Mesendoderm (in vitro differentiated cells): Measurements from ENCODE around the gene HOXB1.

Source experiments
- DNase-seq: peaks from one replicate; pipeline ENCODE4 v3.0.0; 2013
- H2AK5ac ChIP-seq: 2 replicates; pipeline ENCODE4 v1.6.1; 2013; ENCODE audit warnings: low read length, inconsistent platforms
- H2BK120ac ChIP-seq: 2 replicates; pipeline ENCODE4 v1.6.1; 2013; ENCODE audit warnings: low read depth, mild to moderate bottlenecking, low read length, moderate library complexity, mixed read lengths
- H2BK15ac ChIP-seq: replicated peaks from 2 replicates; pipeline ENCODE4 v1.6.1; 2013; ENCODE audit warnings: low read depth, mild to moderate bottlenecking, moderate library complexity
- H2BK5ac ChIP-seq: 2 replicates; pipeline ENCODE4 v1.6.1; 2013; ENCODE audit warnings: low read length, inconsistent platforms
- H3K18ac ChIP-seq: 2 replicates; pipeline ENCODE4 v1.6.1; 2013; ENCODE audit warnings: mild to moderate bottlenecking, low read length, mixed read lengths
- H3K23ac ChIP-seq: one replicate; pipeline ENCODE4 v1.6.1; 2013; ENCODE audit warnings: low read length
- H3K27ac ChIP-seq: 2 replicates; pipeline ENCODE4 v1.5.1; 2013; ENCODE audit warnings: low read depth, mild to moderate bottlenecking, inconsistent platforms, low read length, moderate library complexity
- H3K27me3 ChIP-seq: 2 replicates; pipeline ENCODE4 v1.6.1; 2013; ENCODE audit warnings: low read length, control low read depth, mild to moderate bottlenecking, inconsistent platforms; ENCODE audit not compliant: insufficient read depth, poor library complexity
- H3K36me3 ChIP-seq: 2 replicates; pipeline ENCODE4 v1.6.1; 2013; ENCODE audit warnings: low read length, inconsistent platforms; ENCODE audit not compliant: control insufficient read depth, insufficient read depth
- H3K4ac ChIP-seq: one replicate; pipeline ENCODE4 v1.6.1; 2013; ENCODE audit warnings: low read depth, mild to moderate bottlenecking, low read length, moderate library complexity
- H3K4me1 ChIP-seq: 2 replicates; pipeline ENCODE4 v1.6.1; 2013; ENCODE audit warnings: low read depth, low read length, inconsistent platforms; ENCODE audit not compliant: control insufficient read depth
- H3K4me2 ChIP-seq: 2 replicates; pipeline ENCODE4 v1.6.1; 2013; ENCODE audit warnings: low read length
- H3K4me3 ChIP-seq: 2 replicates; pipeline ENCODE4 v1.5.1; 2013; ENCODE audit warnings: mild to moderate bottlenecking, low read length
- H3K56ac ChIP-seq: one replicate; pipeline ENCODE4 v1.6.1; 2013; ENCODE audit warnings: low read length
- H3K79me1 ChIP-seq: 2 replicates; pipeline ENCODE4 v1.6.1; 2013; ENCODE audit warnings: low read length, inconsistent platforms
- H3K79me2 ChIP-seq: 2 replicates; pipeline ENCODE4 v1.6.1; 2013; ENCODE audit warnings: mild to moderate bottlenecking, low read length; ENCODE audit not compliant: control insufficient read depth, insufficient read depth
- H3K9ac ChIP-seq: 2 replicates; pipeline ENCODE4 v1.6.1; 2013; ENCODE audit warnings: low read length, inconsistent platforms
- H4K5ac ChIP-seq: one replicate; pipeline ENCODE4 v1.6.1; 2013; ENCODE audit warnings: low read length
- H4K8ac ChIP-seq: one replicate; pipeline ENCODE4 v1.6.1; 2013; ENCODE audit warnings: low read depth, mild to moderate bottlenecking, control low read depth, low read length, moderate library complexity
- WGBS: extraction: QIAGEN DNeasy Blood & Tissue Kit; methylation state at CpG from one replicate; pipeline ENCODE4 v1.1.7; 2013; ENCODE audit warnings: low lambda C conversion rate, missing lambda C conversion rate; ENCODE audit not compliant: insufficient coverage; ENCODE audit errors: extremely low coverage; 5-methylcytosine and 5-hydroxymethylcytosine counted together

Gene HOXB1

DNA sequence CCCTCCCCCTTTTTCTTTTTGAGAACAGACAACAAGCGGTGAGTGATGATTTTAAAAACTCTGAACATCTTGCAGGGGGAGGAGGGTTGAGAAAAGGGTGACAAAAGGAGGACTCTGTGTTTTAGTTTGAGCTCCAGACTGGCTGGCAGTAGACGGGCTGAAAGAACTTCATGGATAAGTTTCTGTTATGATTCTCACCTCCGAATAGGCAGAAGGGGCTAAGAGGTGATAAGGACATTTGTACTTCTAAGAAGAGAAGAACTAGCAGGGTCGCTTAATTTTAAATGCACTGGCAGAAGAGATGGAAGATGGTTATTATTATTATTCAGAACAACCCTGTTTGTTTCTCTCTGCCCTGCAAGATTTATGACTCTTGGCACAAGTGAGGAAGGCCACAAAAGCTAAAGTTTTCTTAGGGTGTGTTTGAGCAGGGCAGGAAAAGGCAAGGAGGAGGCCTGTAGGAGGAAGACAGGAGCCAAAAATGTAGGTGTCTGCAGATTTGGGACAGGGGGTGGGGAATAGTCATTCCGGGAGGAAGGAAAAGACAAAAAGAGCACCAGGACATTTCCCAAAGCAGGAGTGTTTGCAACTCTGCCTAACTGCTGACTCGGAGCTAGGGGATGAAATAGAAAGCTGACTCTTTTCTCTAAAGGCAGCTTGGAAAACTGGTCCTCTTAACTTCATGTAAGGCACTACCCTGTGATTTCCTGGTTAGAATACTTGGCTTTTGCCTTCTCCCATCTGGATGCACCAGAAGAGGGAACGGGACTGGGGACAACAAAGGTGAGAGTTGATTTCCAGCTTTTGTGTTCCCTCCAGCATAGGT, 26.0 kb upstream of the HOXB1 start:
- Histone ChIP-seq H3K27ac (no peak overlapping the region), H3K56ac (no peak overlapping the region), H3K27me3 (peaks cover 85% of the 10 kb centered on the region), H3K79me2 (no peaks in the 10 kb centered on the region), H2AK5ac (no peak overlapping the region), H4K5ac (no peak overlapping the region), H2BK120ac (no peak overlapping the region), H4K8ac (no peak overlapping the region), H3K18ac (no peak overlapping the region), H3K4me1 (no peaks in the 10 kb centered on the region), H2BK5ac (no peak overlapping the region), H3K4me3 (no peak overlapping the region), H3K9ac (no peak overlapping the region), H3K4ac (no peak overlapping the region), H3K23ac (no peak overlapping the region), H3K4me2 (no peak overlapping the region), H3K79me1 (no peaks in the 10 kb centered on the region), H3K36me3 (no peaks in the 10 kb centered on the region), H2BK15ac (no peak overlapping the region)
- no peak for DNase-seq
- WGBS, result no CpG with 5 or more reads among the region's 7 CpGs

DNA sequence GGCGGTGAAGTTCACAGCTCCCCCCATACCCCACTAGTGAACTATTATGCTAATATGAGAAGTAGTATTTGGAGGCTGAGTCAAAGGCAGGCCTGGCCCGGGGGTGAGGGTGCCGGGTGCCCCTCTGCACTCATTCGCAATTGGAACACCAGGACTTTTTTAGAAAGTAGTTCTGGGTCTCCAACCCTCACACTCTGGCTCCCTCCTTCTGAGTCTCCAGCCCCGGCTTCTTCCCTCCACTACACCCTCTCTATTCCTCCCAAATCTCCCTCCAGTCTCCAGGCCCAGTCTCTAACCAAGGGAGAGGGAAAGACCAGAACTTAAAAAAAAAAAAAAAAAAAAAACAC, 25.4 kb upstream of the HOXB1 start:
- Histone ChIP-seq H2AK5ac (no peak overlapping the region), H3K79me1 (no peaks in the 10 kb centered on the region), H2BK120ac (no peak overlapping the region), H3K27ac (no peak overlapping the region), H3K4me2 (no peak overlapping the region), H3K27me3 (peaks cover 85% of the 10 kb centered on the region), H4K8ac (no peak overlapping the region), H2BK5ac (no peak overlapping the region), H3K4ac (no peak overlapping the region), H4K5ac (no peak overlapping the region), H3K4me3 (no peak overlapping the region), H3K36me3 (no peaks in the 10 kb centered on the region), H3K23ac (no peak overlapping the region), H3K9ac (no peak overlapping the region), H3K4me1 (no peaks in the 10 kb centered on the region), H3K56ac (no peak overlapping the region), H2BK15ac (no peak overlapping the region), H3K18ac (no peak overlapping the region), H3K79me2 (no peaks in the 10 kb centered on the region)
- no CpG with 5 or more reads among the region's 5 CpGs for WGBS
- DNase-seq, result no peak

- H3K23ac ChIP-seq, result no peak overlapping the region
Measured at GRCh38 chr17:48555258-48556228, 24.7 kb upstream of the HOXB1 start.

GRCh38 chr17:48554412-48555257, 23.8 kb upstream of the HOXB1 start:
- Histone ChIP-seq H4K8ac (no peak overlapping the region), H4K5ac (no peak overlapping the region), H3K4ac (peak overlapping the region; percentile 23), H3K18ac (peak overlapping the region; percentile 3), H3K4me3 (no peak overlapping the region), H2AK5ac (no peak overlapping the region), H3K4me1 (no peaks in the 10 kb centered on the region), H3K23ac (no peak overlapping the region), H3K27ac (no peak overlapping the region), H3K9ac (peak overlapping the region; percentile 47), H2BK120ac (no peak overlapping the region), H3K27me3 (peaks cover 82% of the 10 kb centered on the region), H2BK5ac (no peak overlapping the region), H3K4me2 (peak overlapping the region; percentile 71), H2BK15ac (no peak overlapping the region), H3K36me3 (no peaks in the 10 kb centered on the region), H3K56ac (peak overlapping the region; percentile 73), H3K79me2 (no peaks in the 10 kb centered on the region), H3K79me1 (no peaks in the 10 kb centered on the region)
- DNase-seq, result no peak
- no CpG with 5 or more reads among the region's 44 CpGs for WGBS

More at GRCh38 chr17:48555258-48556228, 24.7 kb upstream of the HOXB1 start:
- no CpG with 5 or more reads among the region's 36 CpGs for WGBS
- H2BK5ac ChIP-seq, result no peak overlapping the region
- peaks cover 84% of the 10 kb centered on the region for H3K27me3 ChIP-seq
- DNase-seq, result no peak
- H3K18ac ChIP-seq, result peak overlapping the region; percentile 22
- H3K36me3 ChIP-seq, result no peaks in the 10 kb centered on the region
- no peak overlapping the region for H3K4me3 ChIP-seq
- peak overlapping the region; percentile 14 for H3K4me2 ChIP-seq
- no peak overlapping the region for H2BK120ac ChIP-seq
- H4K8ac ChIP-seq, result no peak overlapping the region
- no peak overlapping the region for H2AK5ac ChIP-seq
- no peak overlapping the region for H3K9ac ChIP-seq
- no peak overlapping the region for H4K5ac ChIP-seq
- H3K27ac ChIP-seq, result no peak overlapping the region
- no peaks in the 10 kb centered on the region for H3K79me2 ChIP-seq
- H2BK15ac ChIP-seq, result no peak overlapping the region
- H3K4me1 ChIP-seq, result no peaks in the 10 kb centered on the region
- H3K79me1 ChIP-seq, result no peaks in the 10 kb centered on the region
- H3K56ac ChIP-seq, result no peak overlapping the region
- H3K4ac ChIP-seq, result no peak overlapping the region

DNA sequence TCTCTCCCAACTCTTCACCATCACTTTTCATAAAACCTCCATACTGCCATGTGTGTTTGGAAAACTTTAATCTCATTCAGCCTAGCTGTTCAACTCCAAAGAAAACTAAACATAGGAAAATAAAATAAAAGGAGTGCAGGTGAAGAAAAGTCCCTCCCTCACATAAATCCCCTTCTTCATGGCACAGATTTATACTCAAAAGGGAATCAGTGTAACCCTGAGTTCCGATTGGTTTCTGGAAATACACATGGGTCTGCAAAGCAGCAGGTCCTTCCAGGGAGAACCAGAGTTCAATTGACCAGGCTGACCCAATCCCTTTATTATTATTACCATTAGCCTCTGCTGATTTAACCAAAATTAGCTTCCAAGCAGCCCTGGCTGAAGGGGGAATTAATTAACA, 23.0 kb upstream of the HOXB1 start:
- H3K23ac ChIP-seq, result no peak overlapping the region
- no peak overlapping the region for H3K4me3 ChIP-seq
- no peak overlapping the region for H3K18ac ChIP-seq
- no peak overlapping the region for H2BK120ac ChIP-seq
- H3K4me1 ChIP-seq, result no peaks in the 10 kb centered on the region
- no peaks in the 10 kb centered on the region for H3K79me1 ChIP-seq
- WGBS, result no CpG with 5 or more reads among the region's 1 CpG
- no peak overlapping the region for H2AK5ac ChIP-seq
- no peak overlapping the region for H3K4me2 ChIP-seq
- DNase-seq, result no peak
- no peak overlapping the region for H2BK5ac ChIP-seq
- H4K5ac ChIP-seq, result no peak overlapping the region
- no peak overlapping the region for H3K27ac ChIP-seq
- H3K4ac ChIP-seq, result no peak overlapping the region
- H3K79me2 ChIP-seq, result no peaks in the 10 kb centered on the region
- H4K8ac ChIP-seq, result no peak overlapping the region
- H3K27me3 ChIP-seq, result peaks cover 77% of the 10 kb centered on the region
- no peak overlapping the region for H3K56ac ChIP-seq
- H3K9ac ChIP-seq, result no peak overlapping the region
- H3K36me3 ChIP-seq, result no peaks in the 10 kb centered on the region
- no peak overlapping the region for H2BK15ac ChIP-seq
